Osteocyte (in vitro differentiated cells): ENCODE data around the gene TTYH3. TPM values are rescaled to one million over a fixed set of nuclear protein-coding genes. Genes with fewer than 3 reads are reported as not detected.

Source experiments
- DNase-seq: peaks from one replicate; pipeline ENCODE4 v3.0.0; 2021; ENCODE audit warnings: mixed read lengths; ENCODE audit not compliant: unreplicated experiment; ENCODE audit errors: extremely low spot score
- H3K27ac Mint-ChIP-seq: one replicate; pipeline ENCODE4 v1.8.0; 2021; ENCODE audit warnings: mild to moderate bottlenecking, mixed read lengths; ENCODE audit not compliant: unreplicated experiment
- H3K27me3 Mint-ChIP-seq: one replicate; pipeline ENCODE4 v1.8.0; 2021; ENCODE audit warnings: mixed read lengths; ENCODE audit not compliant: unreplicated experiment
- H3K36me3 Mint-ChIP-seq: one replicate; pipeline ENCODE4 v1.8.0; 2021; ENCODE audit warnings: mixed read lengths; ENCODE audit not compliant: unreplicated experiment
- H3K4me1 Mint-ChIP-seq: one replicate; pipeline ENCODE4 v1.8.0; 2021; ENCODE audit warnings: mixed read lengths; ENCODE audit not compliant: unreplicated experiment
- H3K4me3 Mint-ChIP-seq: one replicate; pipeline ENCODE4 v1.8.0; 2021; ENCODE audit warnings: mild to moderate bottlenecking, moderate library complexity, mixed read lengths; ENCODE audit not compliant: unreplicated experiment
- H3K9me3 Mint-ChIP-seq: one replicate; pipeline ENCODE4 v1.8.0; 2021; ENCODE audit warnings: mixed read lengths; ENCODE audit not compliant: unreplicated experiment
- total RNA-seq: library from RNA; stranded (reverse); gene quantifications from 2 replicates; pipeline ENCODE4 v1.2.1, GENCODE V29; 2021
- TF ChIP-seq, protein P1 (sequence below): fragments of 200-600 bp; sonication (generic); IDR thresholded peaks from 2 replicates; pipeline ENCODE4 v1.5.0; 2021; ENCODE audit warnings: antibody characterized with exemption, mild to moderate bottlenecking, moderate library complexity

The TTYH3 gene
- total RNA-seq, 1 donor from 2014 or later: 376 TPM

DNA sequence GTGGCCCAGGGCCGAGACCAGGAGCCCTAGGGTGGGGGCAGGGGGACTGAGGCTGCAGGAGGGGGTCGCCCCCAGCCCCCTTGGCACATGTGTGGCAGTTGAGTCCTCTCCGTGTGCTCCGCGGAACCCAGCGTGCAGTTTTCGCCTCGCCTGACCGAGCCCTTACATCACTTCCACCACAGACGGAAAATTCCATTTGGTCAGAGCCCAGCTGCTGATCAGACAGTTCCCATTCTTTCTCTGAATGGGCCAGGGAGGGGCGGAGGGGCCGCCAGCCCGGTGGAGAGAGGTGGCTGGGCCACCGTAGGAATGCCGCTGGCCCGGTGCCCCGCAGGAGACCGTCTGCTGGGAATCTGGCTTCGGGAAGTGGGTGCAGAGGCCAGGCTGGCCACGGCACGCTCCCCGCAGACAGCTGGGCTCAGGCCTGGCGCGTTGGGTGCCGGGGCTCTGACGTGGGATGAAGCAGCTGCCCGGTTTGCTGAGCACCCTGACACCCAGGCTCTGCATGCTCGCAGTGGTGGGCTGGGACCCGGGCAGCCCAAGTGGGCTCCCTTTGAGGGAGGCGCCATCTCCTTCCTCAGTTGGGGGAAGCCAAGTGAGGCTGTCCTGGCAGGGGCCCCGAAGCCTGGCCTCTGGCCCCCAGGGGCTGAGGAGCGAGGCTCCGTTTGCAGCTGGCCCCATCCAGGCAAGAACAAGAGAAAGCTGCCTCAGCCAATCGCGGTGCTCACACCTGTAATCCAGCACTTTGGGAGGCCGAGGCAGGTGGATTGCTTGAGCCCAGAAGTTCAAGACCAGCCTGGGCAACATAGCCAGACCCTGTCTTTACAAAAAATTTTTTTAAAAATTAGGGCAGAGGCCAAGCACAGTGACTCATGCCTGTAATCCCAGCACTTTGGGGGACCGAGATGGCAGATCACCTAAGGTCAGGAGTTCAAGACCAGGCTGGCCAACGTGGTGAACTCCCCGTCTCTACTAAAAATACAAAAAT is 9.9 kb downstream of the TTYH3 start:
- Mint-ChIP-seq H3K9me3 (no peaks in the 10 kb centered on the region), H3K27ac (peak overlapping the region; percentile 92), H3K27me3 (no peaks in the 10 kb centered on the region), H3K36me3 (no peaks in the 10 kb centered on the region), H3K4me1 (peaks cover 80% of the 10 kb centered on the region), H3K4me3 (peak overlapping the region; percentile 48)
- DNase-seq: peak; percentile 96
- TF ChIP-seq, protein P1, sequence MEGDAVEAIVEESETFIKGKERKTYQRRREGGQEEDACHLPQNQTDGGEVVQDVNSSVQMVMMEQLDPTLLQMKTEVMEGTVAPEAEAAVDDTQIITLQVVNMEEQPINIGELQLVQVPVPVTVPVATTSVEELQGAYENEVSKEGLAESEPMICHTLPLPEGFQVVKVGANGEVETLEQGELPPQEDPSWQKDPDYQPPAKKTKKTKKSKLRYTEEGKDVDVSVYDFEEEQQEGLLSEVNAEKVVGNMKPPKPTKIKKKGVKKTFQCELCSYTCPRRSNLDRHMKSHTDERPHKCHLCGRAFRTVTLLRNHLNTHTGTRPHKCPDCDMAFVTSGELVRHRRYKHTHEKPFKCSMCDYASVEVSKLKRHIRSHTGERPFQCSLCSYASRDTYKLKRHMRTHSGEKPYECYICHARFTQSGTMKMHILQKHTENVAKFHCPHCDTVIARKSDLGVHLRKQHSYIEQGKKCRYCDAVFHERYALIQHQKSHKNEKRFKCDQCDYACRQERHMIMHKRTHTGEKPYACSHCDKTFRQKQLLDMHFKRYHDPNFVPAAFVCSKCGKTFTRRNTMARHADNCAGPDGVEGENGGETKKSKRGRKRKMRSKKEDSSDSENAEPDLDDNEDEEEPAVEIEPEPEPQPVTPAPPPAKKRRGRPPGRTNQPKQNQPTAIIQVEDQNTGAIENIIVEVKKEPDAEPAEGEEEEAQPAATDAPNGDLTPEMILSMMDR: no peak

DNA sequence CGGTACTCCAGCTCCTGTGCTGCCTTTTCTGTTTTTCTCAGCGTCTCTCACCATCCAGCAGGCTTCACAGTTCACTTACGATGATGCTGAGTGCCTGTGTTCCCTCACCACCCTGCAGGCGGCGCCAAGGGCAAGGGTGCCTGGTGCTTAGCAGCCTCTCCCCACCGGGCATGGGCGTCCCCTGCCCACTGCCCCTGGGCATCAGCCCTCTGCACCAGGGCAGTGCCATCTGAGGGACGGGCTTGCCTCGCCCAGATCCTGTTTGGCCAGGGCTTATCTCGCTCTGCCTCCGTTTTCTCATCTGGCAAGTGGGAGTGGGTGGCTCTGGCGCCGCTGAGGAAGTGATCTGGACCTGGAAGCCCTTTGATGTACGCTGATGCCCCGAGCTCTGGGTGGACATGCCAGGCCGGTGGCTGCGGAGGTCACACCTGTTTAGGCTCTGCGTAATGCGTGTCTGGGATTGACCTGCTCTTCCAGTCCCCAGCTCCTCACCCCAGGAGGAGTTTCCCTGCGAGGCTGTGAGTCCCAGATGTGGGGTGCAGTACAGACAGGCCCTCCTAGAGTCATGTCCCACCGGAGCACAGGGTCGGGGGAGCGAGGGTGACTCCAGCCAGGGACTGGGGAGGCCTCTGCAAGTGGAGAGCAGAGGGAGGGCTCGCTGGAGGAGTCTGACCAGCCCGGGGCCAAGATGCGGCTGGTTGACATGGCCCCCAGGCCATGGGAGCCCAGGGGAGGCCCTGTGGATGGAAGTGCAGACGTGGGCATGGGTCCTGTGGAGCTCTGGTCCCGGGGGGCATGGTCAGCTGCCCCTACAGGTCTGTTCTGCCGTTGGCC is 11.8 kb downstream of the TTYH3 start:
- Mint-ChIP-seq H3K27ac (peak overlapping the region; percentile 44), H3K9me3 (no peaks in the 10 kb centered on the region), H3K27me3 (no peaks in the 10 kb centered on the region), H3K4me1 (peaks cover 66% of the 10 kb centered on the region), H3K4me3 (no peak overlapping the region), H3K36me3 (peaks cover 2% of the 10 kb centered on the region)
- DNase-seq: no peak
- TF ChIP-seq, protein P1: peak; percentile 27

DNA sequence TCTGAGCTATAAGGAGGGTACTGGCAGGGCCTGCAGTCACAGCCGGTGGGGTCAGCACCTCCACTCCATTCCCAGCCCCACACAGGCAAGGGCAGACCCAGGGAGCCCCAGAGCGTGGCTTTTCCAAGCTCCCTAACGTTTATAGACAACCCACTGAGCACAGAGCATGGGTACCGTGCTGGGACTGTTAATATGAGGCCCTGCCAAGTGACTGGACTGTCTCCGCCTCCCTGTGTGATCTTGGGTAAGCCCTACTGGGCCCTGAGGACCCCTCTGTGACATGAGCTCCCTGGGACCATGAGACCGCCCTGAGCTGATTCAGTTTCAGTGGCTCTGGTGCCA is 12.4 kb downstream of the TTYH3 start:
- Mint-ChIP-seq H3K27ac (peak overlapping the region; percentile 85), H3K27me3 (no peaks in the 10 kb centered on the region), H3K9me3 (no peaks in the 10 kb centered on the region), H3K36me3 (peaks cover 2% of the 10 kb centered on the region), H3K4me3 (no peak overlapping the region), H3K4me1 (peaks cover 66% of the 10 kb centered on the region)
- no peak for DNase-seq
- TF ChIP-seq, protein P1: no peak

DNA sequence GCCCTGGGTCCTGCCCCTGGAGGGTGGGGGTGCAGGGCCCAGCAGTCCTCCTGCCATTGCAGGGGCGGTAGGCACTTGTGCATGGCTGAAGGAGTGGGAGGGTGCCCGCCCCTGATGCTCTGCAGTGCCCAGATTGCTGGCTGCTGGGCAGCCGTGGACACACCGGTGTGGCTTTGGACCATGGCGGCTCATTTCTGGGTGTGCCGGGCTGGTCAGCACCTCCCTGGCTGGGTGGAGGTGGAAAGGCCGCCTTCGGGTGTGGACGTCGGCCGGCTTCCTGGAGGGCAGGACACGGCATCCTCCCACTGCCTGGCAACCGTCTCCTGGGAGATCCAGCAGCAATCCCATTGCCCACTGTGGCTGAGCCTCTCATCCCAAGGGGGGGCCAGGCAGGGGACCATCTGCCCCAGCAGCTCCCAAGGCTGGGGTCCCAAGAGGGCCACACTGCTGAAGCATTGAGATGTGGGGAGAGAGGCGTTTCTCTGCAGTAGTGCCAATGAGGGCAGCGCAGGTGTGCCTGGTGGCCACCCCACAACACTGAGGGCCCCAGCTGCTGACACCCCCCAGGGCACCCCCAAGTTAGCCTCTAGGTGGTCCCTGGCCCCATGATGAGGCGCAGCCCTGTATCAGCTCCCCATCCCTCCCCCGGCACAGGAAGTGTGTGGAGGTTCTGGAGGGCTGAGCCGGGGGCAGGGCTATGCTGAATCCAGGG is 12.9 kb downstream of the TTYH3 start:
- H3K36me3 Mint-ChIP-seq: peaks cover 2% of the 10 kb centered on the region
- peak overlapping the region; percentile 85 for H3K27ac Mint-ChIP-seq
- H3K9me3 Mint-ChIP-seq: no peaks in the 10 kb centered on the region
- no peaks in the 10 kb centered on the region for H3K27me3 Mint-ChIP-seq
- H3K4me3 Mint-ChIP-seq: peak overlapping the region; percentile 45
- H3K4me1 Mint-ChIP-seq: peaks cover 63% of the 10 kb centered on the region
- TF ChIP-seq, protein P1: no peak
- no peak for DNase-seq
